GM19193 (cell line): Measurements from ENCODE around the gene TRPM1.

Experiments used
- POLR2A ChIP-seq: IDR thresholded peaks from 4 replicates; pipeline ENCODE4 v1.6.1; 2011; ENCODE audit not compliant: insufficient read depth, insufficient read length; ENCODE audit errors: extremely low read depth

TRPM1 gene

GRCh38 chr15:31130576-31131237 lies 29.2 kb upstream of the TRPM1 start:
- TF ChIP-seq POLR2A = no peak

- TF ChIP-seq POLR2A = no peak
Measured at GRCh38 chr15:31129769-31130303, 28.3 kb upstream of the TRPM1 start.

GRCh38 chr15:31128919-31129768 lies 27.6 kb upstream of the TRPM1 start:
- TF ChIP-seq POLR2A = no peak

GRCh38 chr15:31128477-31128876 lies 27.0 kb upstream of the TRPM1 start:
- TF ChIP-seq POLR2A = no peak

- TF ChIP-seq POLR2A = no peak
Measured at GRCh38 chr15:31127596-31128261, 26.2 kb upstream of the TRPM1 start.

- no peak for TF ChIP-seq POLR2A
Measured at GRCh38 chr15:31125061-31125460, 23.5 kb upstream of the TRPM1 start.

- TF ChIP-seq POLR2A = no peak
Measured at GRCh38 chr15:31116423-31117030, 15.0 kb upstream of the TRPM1 start.

- no peak for TF ChIP-seq POLR2A
Measured at GRCh38 chr15:31111091-31111647, 9.6 kb upstream of the TRPM1 start.

GRCh38 chr15:31108836-31109235 lies 7.3 kb upstream of the TRPM1 start:
- no peak for TF ChIP-seq POLR2A

GRCh38 chr15:31106495-31107300 lies 5.2 kb upstream of the TRPM1 start:
- TF ChIP-seq POLR2A = no peak

- no peak for TF ChIP-seq POLR2A
Measured at GRCh38 chr15:31104003-31104402, 2.5 kb upstream of the TRPM1 start.

- TF ChIP-seq POLR2A = no peak
Measured at GRCh38 chr15:31102374-31103342, 1.1 kb upstream of the TRPM1 start.

GRCh38 chr15:31102039-31102321 lies 455 bp upstream of the TRPM1 start:
- TF ChIP-seq POLR2A = no peak
